Nephron progenitor cell (in vitro differentiated cells): Measurements from ENCODE around the gene ABCF1.
A peak's percentile ranks its signal among the peaks of the same experiment; 100 is the strongest.

Experiments used
- DNase-seq: peaks from one replicate; pipeline ENCODE4 v3.0.0; 2021
- H3K27ac Mint-ChIP-seq: 2 replicates; pipeline ENCODE4 v1.8.0; 2021; ENCODE audit warnings: mild to moderate bottlenecking, moderate library complexity, mixed read lengths
- H3K27me3 Mint-ChIP-seq: 2 replicates; pipeline ENCODE4 v1.8.0; 2021; ENCODE audit warnings: mild to moderate bottlenecking, low read depth, mixed read lengths; ENCODE audit not compliant: poor library complexity
- H3K36me3 Mint-ChIP-seq: 2 replicates; pipeline ENCODE4 v1.8.0; 2021; ENCODE audit warnings: low read depth, mixed read lengths
- H3K4me1 Mint-ChIP-seq: 2 replicates; pipeline ENCODE4 v1.8.0; 2021; ENCODE audit warnings: mixed read lengths
- H3K4me3 Mint-ChIP-seq: 2 replicates; pipeline ENCODE4 v1.8.0; 2021; ENCODE audit warnings: mild to moderate bottlenecking, moderate library complexity, mixed read lengths
- H3K9me3 Mint-ChIP-seq: 2 replicates; pipeline ENCODE4 v1.8.0; 2021; ENCODE audit warnings: mild to moderate bottlenecking, moderate library complexity, mixed read lengths
- CTCF ChIP-seq: fragments of 200-600 bp; sonication (generic); IDR thresholded peaks from 2 replicates; pipeline ENCODE4 v1.5.0; 2021; ENCODE audit warnings: antibody characterized with exemption

The ABCF1 gene

GRCh38 chr6:30572148-30572547 lies 906 bp downstream of the ABCF1 start:
- DNase-seq, result no peak
- Mint-ChIP-seq H3K4me3 (peak overlapping the region; percentile 95), H3K27ac (peak overlapping the region; percentile 90), H3K27me3 (peaks cover 16% of the 10 kb centered on the region), H3K36me3 (peaks cover 9% of the 10 kb centered on the region), H3K9me3 (no peaks in the 10 kb centered on the region), H3K4me1 (peaks cover 46% of the 10 kb centered on the region)
- TF ChIP-seq CTCF, result no peak

- TF ChIP-seq CTCF, result no peak
These were observed 1.9 kb downstream of the ABCF1 start for GRCh38 chr6:30573113-30573512.

GRCh38 chr6:30578051-30578450 lies 6.8 kb downstream of the ABCF1 start:
- H3K36me3 Mint-ChIP-seq, result peaks cover 64% of the 10 kb centered on the region
- no peak for TF ChIP-seq CTCF
- H3K27me3 Mint-ChIP-seq, result no peaks in the 10 kb centered on the region
- H3K4me1 Mint-ChIP-seq, result peaks cover 9% of the 10 kb centered on the region
- no peak overlapping the region for H3K27ac Mint-ChIP-seq
- DNase-seq, result no peak
- H3K4me3 Mint-ChIP-seq, result no peak overlapping the region
- no peaks in the 10 kb centered on the region for H3K9me3 Mint-ChIP-seq

More at GRCh38 chr6:30573113-30573512, 1.9 kb downstream of the ABCF1 start:
- peaks cover 18% of the 10 kb centered on the region for H3K36me3 Mint-ChIP-seq
- peaks cover 13% of the 10 kb centered on the region for H3K27me3 Mint-ChIP-seq
- H3K9me3 Mint-ChIP-seq, result no peaks in the 10 kb centered on the region
- peak overlapping the region; percentile 13 for H3K27ac Mint-ChIP-seq
- no peak for DNase-seq
- peaks cover 46% of the 10 kb centered on the region for H3K4me1 Mint-ChIP-seq
- peak overlapping the region; percentile 95 for H3K4me3 Mint-ChIP-seq

GRCh38 chr6:30583921-30584320 lies 12.7 kb downstream of the ABCF1 start:
- no peak for DNase-seq
- no peak overlapping the region for H3K4me3 Mint-ChIP-seq
- TF ChIP-seq CTCF, result no peak
- H3K9me3 Mint-ChIP-seq, result no peaks in the 10 kb centered on the region
- H3K27me3 Mint-ChIP-seq, result peaks cover 2% of the 10 kb centered on the region
- no peaks in the 10 kb centered on the region for H3K4me1 Mint-ChIP-seq
- peaks cover 84% of the 10 kb centered on the region for H3K36me3 Mint-ChIP-seq
- H3K27ac Mint-ChIP-seq, result no peak overlapping the region

- H3K4me1 Mint-ChIP-seq, result no peaks in the 10 kb centered on the region
- H3K27ac Mint-ChIP-seq, result peak overlapping the region; percentile 93
- H3K4me3 Mint-ChIP-seq, result no peak overlapping the region
- peaks cover 2% of the 10 kb centered on the region for H3K27me3 Mint-ChIP-seq
- TF ChIP-seq CTCF, result no peak
- H3K36me3 Mint-ChIP-seq, result peaks cover 72% of the 10 kb centered on the region
- H3K9me3 Mint-ChIP-seq, result no peaks in the 10 kb centered on the region
- no peak for DNase-seq
These were observed 18.6 kb downstream of the ABCF1 start for GRCh38 chr6:30589754-30590358.

GRCh38 chr6:30590509-30590908 lies 19.3 kb downstream of the ABCF1 start:
- Mint-ChIP-seq H3K36me3 (peaks cover 70% of the 10 kb centered on the region), H3K9me3 (no peaks in the 10 kb centered on the region), H3K4me1 (no peaks in the 10 kb centered on the region), H3K27ac (peak overlapping the region; percentile 93), H3K4me3 (no peak overlapping the region), H3K27me3 (peaks cover 2% of the 10 kb centered on the region)
- DNase-seq, result no peak
- no peak for TF ChIP-seq CTCF
